Fibroblast of the aortic adventitia (primary cell): ENCODE measurements around the gene ZNF775. TPM values are rescaled to one million over a fixed set of nuclear protein-coding genes. Genes with fewer than 3 reads are reported as not detected.

Source experiments
- DNase-seq: peaks from one replicate; pipeline ENCODE4 v3.0.0-alpha.2; 2010; ENCODE audit warnings: low read depth
- H3K4me3 ChIP-seq: 2 replicates; pipeline ENCODE4 v1.5.1; 2011; ENCODE audit warnings: low read depth, mild to moderate bottlenecking, control low read depth, low read length, moderate library complexity
- CTCF ChIP-seq: IDR thresholded peaks from 2 replicates; pipeline ENCODE4 v1.5.1; 2011; ENCODE audit warnings: mild to moderate bottlenecking, low read length, control low read depth, inconsistent platforms; ENCODE audit not compliant: insufficient read depth
- total RNA-seq: library from RNA; depleted of rRNA; stranded (reverse); fragments of >200 nt; gene quantifications from 2 replicates; pipeline ENCODE4 v1.2.3, GENCODE V29; 2012; ENCODE audit warnings: low replicate concordance

Gene ZNF775
- total RNA-seq, 1 donor = 2.8 TPM

- no peak overlapping the region for H3K4me3 ChIP-seq
- DNase-seq = no peak
Measured at GRCh38 chr7:150403376-150404171, 24.4 kb downstream of the ZNF775 start.

GRCh38 chr7:150404172-150404804 is 25.2 kb downstream of the ZNF775 start:
- DNase-seq = no peak
- no peak for TF ChIP-seq CTCF
- peak overlapping the region; percentile 75 for H3K4me3 ChIP-seq

More at GRCh38 chr7:150403376-150404171, 24.4 kb downstream of the ZNF775 start:
- TF ChIP-seq CTCF = no peak

- peak overlapping the region; percentile 75 for H3K4me3 ChIP-seq
- no peak for TF ChIP-seq CTCF
- peak; percentile 86 for DNase-seq
Measured at GRCh38 chr7:150404805-150405583, 25.9 kb downstream of the ZNF775 start.

- no peak for DNase-seq
- peak overlapping the region; percentile 75 for H3K4me3 ChIP-seq
- no peak for TF ChIP-seq CTCF
Measured at GRCh38 chr7:150405584-150406311, 26.6 kb downstream of the ZNF775 start.

GRCh38 chr7:150406312-150406566 is 27.1 kb downstream of the ZNF775 start:
- no peak for DNase-seq
- peak overlapping the region; percentile 75 for H3K4me3 ChIP-seq
- no peak for TF ChIP-seq CTCF
